T follicular helper cell (primary cell): ENCODE measurements around the gene PICALM.
"Not testable (repeated sequence)": the region's sequence is repeated elsewhere in the genome, so short reads cannot be mapped to it uniquely, and the experiment has no call there.

Experiments used
- DNase-seq: peaks from one replicate; pipeline ENCODE4 v3.0.0-alpha.2; 2020; ENCODE audit warnings: low read depth

The PICALM gene

GRCh38 chr11:85939099-85940015, 129.5 kb downstream of the PICALM start:
- no peak for DNase-seq

GRCh38 chr11:85937835-85938234, 131.0 kb downstream of the PICALM start:
- no peak for DNase-seq

GRCh38 chr11:85935751-85936150, 133.1 kb downstream of the PICALM start:
- no peak for DNase-seq

- no peak for DNase-seq
Observed at GRCh38 chr11:85934596-85935169, 134.2 kb downstream of the PICALM start.

- DNase-seq, result no peak
Observed at GRCh38 chr11:85930879-85931366, 138.0 kb downstream of the PICALM start.

GRCh38 chr11:85926653-85927214, 142.2 kb downstream of the PICALM start:
- DNase-seq, result not testable (repeated sequence)

GRCh38 chr11:85923455-85923854, 145.4 kb downstream of the PICALM start:
- no peak for DNase-seq

- DNase-seq, result no peak
Observed at GRCh38 chr11:85922367-85922766, 146.5 kb downstream of the PICALM start.

GRCh38 chr11:85918910-85919794, 149.7 kb downstream of the PICALM start:
- DNase-seq, result no peak

- DNase-seq, result no peak
Observed at GRCh38 chr11:85914425-85914824, 154.5 kb downstream of the PICALM start.

- no peak for DNase-seq
Observed at GRCh38 chr11:85913513-85913912, 155.4 kb downstream of the PICALM start.

GRCh38 chr11:85912414-85912813, 156.5 kb downstream of the PICALM start:
- DNase-seq, result no peak
